ENCODE measurements around the gene CHRNA1.

Gene CHRNA1

GRCh38 chr2:174764280-174765255, at the start of gene CHRNA1:
TSS of gene CHRNA1 (minus strand) at chr2:174764472. CDS start at chr2:174764394, 78 bp downstream.
- DNase-seq: no peak

- no peak for DNase-seq
Measured at GRCh38 chr2:174812037-174812436, 47.8 kb upstream of the CHRNA1 start.

GRCh38 chr2:174807931-174808330, 43.7 kb upstream of the CHRNA1 start:
- DNase-seq: no peak

DNA sequence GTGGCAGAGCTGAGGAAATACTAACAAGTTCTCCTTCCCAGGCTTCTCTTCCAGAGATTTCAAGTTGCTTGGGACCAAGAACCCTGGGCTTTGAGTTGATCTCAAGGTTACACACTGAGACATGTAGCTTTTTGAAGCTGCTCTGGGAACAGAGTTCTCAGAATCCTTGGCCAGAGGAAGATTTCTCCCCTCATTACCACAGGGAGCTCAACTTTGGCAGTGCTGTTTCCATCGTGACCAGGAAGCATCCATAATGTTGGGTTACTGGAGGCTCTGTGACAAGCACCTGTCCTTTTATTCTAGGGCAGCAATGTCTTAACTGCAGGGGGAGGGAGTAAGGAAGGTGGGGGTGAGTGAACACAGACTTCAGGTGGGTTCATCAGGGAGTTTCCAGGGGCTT, 41.5 kb upstream of the CHRNA1 start:
- no peak for DNase-seq

GRCh38 chr2:174802459-174802858, 38.2 kb upstream of the CHRNA1 start:
- DNase-seq: no peak

GRCh38 chr2:174800436-174801205, 36.3 kb upstream of the CHRNA1 start:
- no peak for DNase-seq

DNA sequence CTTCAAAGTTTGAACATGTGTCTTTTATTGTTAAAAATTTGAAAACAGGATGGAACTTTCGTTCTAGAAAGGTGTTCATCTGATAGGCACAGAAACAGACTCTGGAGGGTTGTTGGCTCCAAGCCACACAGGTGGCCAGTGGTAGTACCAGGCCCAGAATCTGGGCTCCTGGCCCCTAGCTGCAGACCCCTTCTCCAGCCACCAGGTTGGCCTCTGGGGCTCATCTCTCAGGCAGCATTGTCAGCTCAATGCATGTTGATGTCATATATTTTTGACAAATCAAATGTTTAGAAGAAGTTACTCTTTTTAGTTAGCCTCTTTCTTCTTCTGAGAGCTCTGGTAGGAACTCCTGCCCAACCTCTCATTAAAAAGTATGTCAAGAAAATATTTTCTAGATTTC, 34.5 kb upstream of the CHRNA1 start:
- DNase-seq: no peak

DNA sequence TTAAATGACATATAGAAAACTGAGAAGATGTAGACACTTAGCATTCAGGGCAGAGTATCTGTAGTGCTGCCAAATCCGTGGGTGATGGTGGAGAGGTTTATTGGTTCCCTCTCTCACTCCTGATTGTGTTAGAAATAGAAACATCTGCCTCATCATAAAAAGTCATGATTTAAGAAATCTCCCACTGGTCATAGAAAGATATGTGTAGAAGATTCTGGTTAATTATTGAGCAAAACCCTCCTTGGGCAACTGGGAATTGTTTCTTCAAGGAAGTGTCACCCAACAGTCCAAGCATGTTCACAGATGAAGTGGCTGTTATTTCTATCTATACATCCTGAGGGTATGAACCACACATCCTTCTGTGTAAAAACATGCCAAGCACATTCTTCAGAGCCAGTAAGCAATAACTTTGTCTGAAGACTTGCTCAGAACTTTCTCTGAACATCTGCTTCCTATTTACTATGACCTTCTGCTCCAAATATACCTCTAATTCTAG, 33.6 kb upstream of the CHRNA1 start:
- no peak for DNase-seq

GRCh38 chr2:174796319-174796771, 32.1 kb upstream of the CHRNA1 start:
- DNase-seq: no peak

DNA sequence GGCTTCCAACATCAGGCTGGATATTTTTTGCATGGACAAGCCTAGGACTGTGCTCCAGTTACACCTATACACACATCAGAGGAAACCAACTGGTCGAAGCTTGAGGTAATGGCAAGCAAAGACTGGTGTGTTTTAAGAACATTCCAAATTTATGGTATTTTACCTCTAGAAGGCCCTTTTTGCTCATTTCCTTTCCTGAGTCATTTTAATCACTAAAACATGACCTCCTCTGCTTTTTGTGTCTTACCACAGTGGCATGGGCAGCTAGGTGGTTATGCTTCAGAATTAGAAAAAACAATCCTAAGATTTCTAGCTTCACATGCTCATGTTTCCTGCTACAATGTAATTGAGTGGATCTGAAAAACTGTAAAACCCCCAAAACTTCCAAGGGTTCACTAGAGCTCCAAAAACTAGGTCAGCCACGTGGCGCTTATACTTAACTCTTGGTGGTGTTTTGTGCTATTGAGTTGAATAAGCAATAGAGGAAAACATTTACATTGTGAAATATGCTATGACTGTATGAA, 30.6 kb upstream of the CHRNA1 start:
- DNase-seq: no peak

GRCh38 chr2:174792309-174793025, 28.2 kb upstream of the CHRNA1 start:
- DNase-seq: no peak

DNA sequence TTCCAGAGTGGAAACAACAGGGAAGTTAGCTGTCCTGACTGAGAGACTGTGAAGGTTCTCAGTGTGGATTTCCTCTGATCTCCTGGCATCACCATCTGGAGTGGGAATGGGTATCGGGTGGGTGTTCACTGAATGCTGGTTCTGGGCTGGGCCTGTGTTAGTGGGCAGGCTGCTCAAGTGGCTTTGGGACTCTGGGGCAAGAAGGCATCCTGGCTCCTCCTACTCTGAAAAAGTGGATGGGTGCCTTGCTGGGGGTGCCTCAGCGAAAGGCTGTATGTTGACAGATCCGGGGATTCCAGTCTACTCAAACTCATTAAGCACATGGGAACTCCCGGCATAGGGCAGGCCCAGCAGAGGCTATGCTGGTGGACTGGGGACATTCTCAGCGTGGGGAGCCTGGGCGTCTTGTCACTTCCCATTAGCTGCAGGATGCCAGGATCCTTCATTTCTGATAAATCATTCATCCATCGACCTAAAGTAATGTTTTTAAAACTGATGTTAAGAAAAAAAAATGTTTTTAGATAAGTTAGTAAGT, 27.5 kb upstream of the CHRNA1 start:
- no peak for DNase-seq

DNA sequence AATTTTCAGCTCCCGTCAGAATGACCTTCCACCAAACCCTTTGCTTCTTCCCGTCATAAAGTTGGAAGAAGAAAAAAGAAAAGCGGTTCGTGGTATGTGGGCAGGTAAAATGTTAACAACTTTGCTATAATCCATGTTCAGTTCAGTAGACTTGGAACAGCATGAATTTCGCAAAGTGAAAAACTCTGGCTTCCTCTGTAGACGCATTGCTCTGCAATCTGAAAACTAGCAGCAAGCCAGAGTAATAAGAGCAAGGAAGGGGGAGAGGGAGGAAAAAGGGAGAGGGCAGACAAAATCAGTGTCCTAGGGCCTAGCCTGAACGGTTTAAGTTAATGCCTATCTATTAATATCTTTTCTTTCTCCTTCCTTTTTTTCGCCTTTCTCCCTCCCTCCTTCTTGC, 26.7 kb upstream of the CHRNA1 start:
- no peak for DNase-seq

DNA sequence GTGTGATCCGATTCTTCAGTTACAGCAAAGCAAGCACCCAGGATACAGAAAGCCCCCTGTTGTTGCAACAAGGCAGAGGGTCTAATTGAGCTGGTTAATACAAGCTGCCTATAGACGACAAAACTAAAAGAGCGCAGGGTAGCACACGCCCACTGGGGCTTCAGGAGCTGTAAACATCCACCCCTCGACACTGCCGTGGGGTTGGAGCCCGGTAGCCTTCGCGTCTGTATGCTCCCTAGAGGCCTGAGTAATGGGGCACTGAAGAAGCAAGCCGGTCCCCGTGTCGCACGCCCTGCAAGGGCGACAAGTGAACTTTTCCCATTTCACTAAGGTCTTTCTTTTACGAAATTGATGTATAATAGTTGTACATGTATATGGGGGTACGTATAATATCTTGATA, 24.7 kb upstream of the CHRNA1 start:
- no peak for DNase-seq

GRCh38 chr2:174788291-174788929, 24.1 kb upstream of the CHRNA1 start:
- DNase-seq: no peak

DNA sequence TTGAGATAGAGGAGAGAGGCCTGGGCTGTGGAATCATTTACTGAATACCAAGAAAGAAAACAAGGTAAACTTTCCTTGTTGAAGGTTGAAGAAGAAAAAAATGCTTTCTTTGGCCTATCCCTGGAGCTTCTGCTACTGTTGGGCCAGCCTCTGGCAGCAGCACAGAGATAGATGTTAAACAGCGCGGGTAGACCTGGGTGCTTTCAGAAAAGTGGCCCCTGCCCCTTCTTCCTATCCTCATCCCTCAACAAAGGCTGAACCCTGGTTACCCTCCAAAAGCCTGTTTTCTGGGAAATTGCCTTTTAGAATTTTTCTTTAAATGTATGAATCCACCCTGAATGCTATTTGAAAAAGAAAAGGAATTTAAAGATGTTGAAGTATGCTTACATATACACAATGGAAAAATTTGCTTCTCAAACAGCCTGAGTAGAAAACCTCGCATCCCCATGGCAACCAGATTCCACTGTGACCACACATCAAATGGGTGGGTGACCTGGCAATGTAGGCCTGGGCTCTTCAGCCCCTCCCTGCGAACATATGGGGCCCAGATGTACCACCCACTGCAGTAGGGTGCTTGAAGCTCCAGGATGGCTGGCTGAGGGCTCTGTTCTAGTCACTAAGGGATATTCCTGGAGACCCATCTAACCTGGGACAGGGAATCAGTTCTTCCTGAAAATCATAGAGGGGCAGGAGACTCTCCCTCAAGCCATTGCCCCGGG, 23.4 kb upstream of the CHRNA1 start:
- DNase-seq: peak; percentile 45

GRCh38 chr2:174786066-174786725, 21.9 kb upstream of the CHRNA1 start:
- DNase-seq: no peak

GRCh38 chr2:174785481-174785880, 21.2 kb upstream of the CHRNA1 start:
- no peak for DNase-seq

- no peak for DNase-seq
Measured at GRCh38 chr2:174784909-174785308, 20.6 kb upstream of the CHRNA1 start.

DNA sequence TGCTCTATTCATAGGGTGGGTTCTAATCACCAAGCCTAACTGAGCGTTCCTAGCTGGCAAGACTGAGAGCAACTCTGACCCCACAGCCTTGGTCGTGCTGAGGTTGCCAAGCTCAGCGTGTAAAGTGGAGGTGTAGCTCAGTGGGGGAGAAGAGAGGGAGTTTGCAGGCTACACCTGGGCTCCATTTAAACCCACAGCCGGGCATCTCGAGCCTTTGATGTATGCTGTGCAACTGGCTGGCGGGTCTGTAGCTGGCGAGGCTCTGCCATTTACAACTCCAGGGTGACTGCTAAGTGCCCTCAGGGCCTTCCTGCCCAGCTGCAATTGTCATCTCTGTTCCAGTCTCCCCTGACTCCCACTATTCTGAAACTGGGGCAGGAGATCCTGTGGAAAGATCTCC, 20.0 kb upstream of the CHRNA1 start:
- no peak for DNase-seq

- DNase-seq: no peak
Measured at GRCh38 chr2:174781996-174782395, 17.7 kb upstream of the CHRNA1 start.
